Measurements from ENCODE around the gene SORCS2.

SORCS2 gene

DNA sequence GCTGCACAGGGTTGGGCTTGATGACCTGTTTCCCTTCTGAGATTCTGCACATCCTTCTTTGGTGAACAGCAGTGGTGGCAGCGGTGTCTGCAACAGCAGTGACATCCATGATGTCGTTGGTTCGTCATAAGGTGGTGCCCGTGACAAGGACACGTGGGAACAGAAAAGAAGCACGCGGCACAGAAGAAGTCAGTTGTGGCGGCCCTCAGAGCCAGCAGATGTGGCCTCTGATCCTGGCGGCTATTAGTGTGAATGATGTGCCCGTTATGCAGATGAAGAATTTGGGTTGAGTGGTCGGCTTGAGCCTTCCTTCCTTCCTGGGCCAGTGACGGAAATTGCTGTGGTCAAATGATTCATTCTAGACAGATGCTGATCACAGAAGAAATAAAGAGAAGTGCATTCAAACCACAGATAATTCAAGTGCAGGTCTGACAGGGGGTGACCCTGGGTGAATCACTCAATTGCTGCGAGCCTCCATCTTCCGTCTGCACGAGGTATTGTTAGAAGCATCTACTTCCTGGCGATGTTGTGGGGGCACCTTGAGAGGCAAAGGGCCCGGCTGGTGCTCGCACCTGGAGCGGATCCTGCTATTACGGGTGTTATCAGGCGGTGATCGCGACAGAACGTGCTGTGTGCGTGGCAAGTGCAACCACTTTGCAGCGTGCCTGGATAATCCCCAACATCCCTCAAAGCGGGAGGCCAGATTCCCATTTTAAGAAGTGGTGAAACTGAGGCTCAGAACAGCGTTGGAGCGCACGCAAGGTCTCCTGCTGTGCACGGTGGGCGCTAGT lies 457.6 kb downstream of the SORCS2 start (continued):
- TF ChIP-seq, protein P1, sequence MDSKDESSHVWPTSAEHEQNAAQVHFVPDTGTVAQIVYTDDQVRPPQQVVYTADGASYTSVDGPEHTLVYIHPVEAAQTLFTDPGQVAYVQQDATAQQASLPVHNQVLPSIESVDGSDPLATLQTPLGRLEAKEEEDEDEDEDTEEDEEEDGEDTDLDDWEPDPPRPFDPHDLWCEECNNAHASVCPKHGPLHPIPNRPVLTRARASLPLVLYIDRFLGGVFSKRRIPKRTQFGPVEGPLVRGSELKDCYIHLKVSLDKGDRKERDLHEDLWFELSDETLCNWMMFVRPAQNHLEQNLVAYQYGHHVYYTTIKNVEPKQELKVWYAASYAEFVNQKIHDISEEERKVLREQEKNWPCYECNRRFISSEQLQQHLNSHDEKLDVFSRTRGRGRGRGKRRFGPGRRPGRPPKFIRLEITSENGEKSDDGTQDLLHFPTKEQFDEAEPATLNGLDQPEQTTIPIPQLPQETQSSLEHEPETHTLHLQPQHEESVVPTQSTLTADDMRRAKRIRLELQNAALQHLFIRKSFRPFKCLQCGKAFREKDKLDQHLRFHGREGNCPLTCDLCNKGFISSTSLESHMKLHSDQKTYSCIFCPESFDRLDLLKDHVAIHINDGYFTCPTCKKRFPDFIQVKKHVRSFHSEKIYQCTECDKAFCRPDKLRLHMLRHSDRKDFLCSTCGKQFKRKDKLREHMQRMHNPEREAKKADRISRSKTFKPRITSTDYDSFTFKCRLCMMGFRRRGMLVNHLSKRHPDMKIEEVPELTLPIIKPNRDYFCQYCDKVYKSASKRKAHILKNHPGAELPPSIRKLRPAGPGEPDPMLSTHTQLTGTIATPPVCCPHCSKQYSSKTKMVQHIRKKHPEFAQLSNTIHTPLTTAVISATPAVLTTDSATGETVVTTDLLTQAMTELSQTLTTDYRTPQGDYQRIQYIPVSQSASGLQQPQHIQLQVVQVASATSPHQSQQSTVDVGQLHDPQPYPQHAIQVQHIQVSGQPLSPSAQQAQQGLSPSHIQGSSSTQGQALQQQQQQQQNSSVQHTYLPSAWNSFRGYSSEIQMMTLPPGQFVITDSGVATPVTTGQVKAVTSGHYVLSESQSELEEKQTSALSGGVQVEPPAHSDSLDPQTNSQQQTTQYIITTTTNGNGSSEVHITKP (tag by site-specific recombination; IDR thresholded peaks at IDR 0.05) = no peak
- TF ChIP-seq ZNF426 (tag by site-specific recombination; IDR thresholded peaks at IDR 0.05) (no peak), ZEB2 (tag by site-specific recombination; IDR thresholded peaks at IDR 0.05) (no peak)
- TF ChIP-seq, protein P2, sequence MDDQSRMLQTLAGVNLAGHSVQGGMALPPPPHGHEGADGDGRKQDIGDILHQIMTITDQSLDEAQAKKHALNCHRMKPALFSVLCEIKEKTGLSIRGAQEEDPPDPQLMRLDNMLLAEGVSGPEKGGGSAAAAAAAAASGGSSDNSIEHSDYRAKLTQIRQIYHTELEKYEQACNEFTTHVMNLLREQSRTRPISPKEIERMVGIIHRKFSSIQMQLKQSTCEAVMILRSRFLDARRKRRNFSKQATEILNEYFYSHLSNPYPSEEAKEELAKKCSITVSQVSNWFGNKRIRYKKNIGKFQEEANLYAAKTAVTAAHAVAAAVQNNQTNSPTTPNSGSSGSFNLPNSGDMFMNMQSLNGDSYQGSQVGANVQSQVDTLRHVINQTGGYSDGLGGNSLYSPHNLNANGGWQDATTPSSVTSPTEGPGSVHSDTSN (CRISPR knock-in tag; IDR thresholded peaks at IDR 0.05) = no peak

DNA sequence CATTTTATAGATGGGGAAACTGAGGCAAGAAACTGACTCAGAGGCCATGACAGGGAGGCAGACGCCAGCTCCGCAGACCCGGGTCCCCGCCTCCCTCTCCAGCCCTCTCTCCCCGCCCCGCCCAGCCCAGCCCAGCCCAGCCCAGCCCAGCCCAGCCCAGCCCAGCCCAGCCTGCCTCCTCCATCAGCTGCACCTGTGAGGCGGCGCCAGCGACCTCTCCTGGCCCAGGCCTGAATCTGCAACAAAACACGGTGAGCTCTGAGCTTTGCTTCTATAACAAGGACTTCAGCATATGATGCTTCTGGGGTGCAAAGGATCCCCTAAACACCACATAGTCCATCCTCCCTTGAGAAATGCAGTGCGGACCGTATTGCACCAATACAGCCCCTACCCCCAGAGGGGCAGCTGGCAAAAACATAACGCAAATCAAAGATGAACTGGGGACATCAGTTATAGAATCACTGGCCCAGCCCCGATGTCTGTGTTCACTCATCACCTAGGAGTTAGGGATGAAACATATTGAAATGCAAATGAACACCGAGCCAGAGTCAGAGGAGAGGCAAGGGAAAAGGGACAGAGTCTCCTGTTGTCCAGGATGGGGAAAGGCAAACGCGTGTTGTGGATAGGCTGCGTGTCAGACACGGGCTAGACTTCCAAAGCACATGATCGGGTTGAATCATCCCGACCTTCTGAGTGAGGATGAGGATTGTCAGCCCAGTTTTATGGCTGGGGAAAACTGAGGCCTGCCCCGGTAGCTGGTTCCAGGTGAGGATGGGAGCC lies 458.5 kb downstream of the SORCS2 start:
- ChIA-PET POLR2A (no interaction called here), CTCF (interaction anchor here (1.0 to 1.5 kb wide), 3 partner anchors 9 to 316 kb away, joined by 3 read pairs; no protein-coding TSS in a partner anchor)
- H3K9me3 ChIP-seq (ENCODE audit: control insufficient read depth, insufficient read depth, low read depth, low read length) = no peaks in the 10 kb centered on the region
- H3K36me3 ChIP-seq (ENCODE audit: control insufficient read depth in 2 of 2, insufficient read depth in 1 of 2, low read length in 2 of 2) = no peaks in the 10 kb centered on the region
- no peak overlapping the region for H3K27ac ChIP-seq (ENCODE audit: extremely low read depth, low read depth, low read length)
- H3K4me1 ChIP-seq (ENCODE audit: control insufficient read depth, insufficient read depth, low read length) = no peaks in the 10 kb centered on the region
- no peak overlapping the region for H3K4me3 ChIP-seq (ENCODE audit: low read depth, low read length)
- TF ChIP-seq, protein P3, sequence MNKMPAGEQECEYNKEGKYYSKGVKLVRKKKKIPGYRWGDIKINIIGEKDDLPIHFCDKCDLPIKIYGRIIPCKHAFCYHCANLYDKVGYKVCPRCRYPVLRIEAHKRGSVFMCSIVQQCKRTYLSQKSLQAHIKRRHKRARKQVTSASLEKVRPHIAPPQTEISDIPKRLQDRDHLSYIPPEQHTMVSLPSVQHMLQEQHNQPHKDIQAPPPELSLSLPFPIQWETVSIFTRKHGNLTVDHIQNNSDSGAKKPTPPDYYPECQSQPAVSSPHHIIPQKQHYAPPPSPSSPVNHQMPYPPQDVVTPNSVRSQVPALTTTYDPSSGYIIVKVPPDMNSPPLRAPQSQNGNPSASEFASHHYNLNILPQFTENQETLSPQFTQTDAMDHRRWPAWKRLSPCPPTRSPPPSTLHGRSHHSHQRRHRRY (tag by site-specific recombination; IDR thresholded peaks at IDR 0.05) = no peak
- TF ChIP-seq, protein P4, sequence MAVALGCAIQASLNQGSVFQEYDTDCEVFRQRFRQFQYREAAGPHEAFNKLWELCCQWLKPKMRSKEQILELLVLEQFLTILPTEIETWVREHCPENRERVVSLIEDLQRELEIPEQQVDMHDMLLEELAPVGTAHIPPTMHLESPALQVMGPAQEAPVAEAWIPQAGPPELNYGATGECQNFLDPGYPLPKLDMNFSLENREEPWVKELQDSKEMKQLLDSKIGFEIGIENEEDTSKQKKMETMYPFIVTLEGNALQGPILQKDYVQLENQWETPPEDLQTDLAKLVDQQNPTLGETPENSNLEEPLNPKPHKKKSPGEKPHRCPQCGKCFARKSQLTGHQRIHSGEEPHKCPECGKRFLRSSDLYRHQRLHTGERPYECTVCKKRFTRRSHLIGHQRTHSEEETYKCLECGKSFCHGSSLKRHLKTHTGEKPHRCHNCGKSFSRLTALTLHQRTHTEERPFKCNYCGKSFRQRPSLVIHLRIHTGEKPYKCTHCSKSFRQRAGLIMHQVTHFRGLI (tag by site-specific recombination; IDR thresholded peaks at IDR 0.05) = peak; percentile 76
- TF ChIP-seq ZXDB (tag by site-specific recombination; IDR thresholded peaks at IDR 0.05) (no peak), ZNF426 (tag by site-specific recombination; IDR thresholded peaks at IDR 0.05) (no peak)

DNA sequence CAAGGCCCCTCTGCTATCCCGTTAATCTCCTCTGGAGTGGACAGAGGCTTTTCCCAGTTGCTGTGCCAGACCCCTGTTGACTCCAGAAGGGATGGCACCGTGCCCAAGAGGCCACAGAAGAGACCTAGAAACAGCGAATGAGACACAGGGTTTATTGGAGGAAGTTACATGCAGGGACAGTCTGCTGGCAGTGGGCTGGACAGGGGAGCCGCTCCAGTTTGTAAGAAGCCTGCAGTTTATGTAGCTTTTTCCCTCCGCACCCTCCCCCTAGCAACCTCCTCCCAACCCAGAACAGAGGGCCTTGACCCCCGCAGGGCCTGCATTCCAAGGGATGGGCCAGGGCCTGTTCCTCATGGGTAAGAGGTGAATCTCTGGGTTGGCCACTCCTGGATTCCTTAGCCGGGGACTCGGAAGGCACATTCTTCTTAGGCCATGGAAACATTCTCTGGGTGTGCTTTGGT lies 459.2 kb downstream of the SORCS2 start:
- no peak overlapping the region for H3K4me3 ChIP-seq (ENCODE audit: low read depth, low read length)

More for the DNA sequence above, 459.2 kb downstream of the SORCS2 start:
- H3K4me1 ChIP-seq (ENCODE audit: control insufficient read depth, insufficient read depth, low read length) = no peaks in the 10 kb centered on the region
- no peak overlapping the region for H3K27ac ChIP-seq (ENCODE audit: extremely low read depth, low read depth, low read length)
- TF ChIP-seq GLI4 (tag by site-specific recombination; IDR thresholded peaks at IDR 0.05) = no peak
- TF ChIP-seq ZNF629 (tag by site-specific recombination; IDR thresholded peaks at IDR 0.05) = no peak
- TF ChIP-seq ZBTB20 (tag by site-specific recombination; IDR thresholded peaks at IDR 0.05) = no peak
- no peak for TF ChIP-seq ZNF510 (tag by site-specific recombination; IDR thresholded peaks at IDR 0.05; ENCODE audit: insufficient replicate concordance)
- TF ChIP-seq, protein P5, sequence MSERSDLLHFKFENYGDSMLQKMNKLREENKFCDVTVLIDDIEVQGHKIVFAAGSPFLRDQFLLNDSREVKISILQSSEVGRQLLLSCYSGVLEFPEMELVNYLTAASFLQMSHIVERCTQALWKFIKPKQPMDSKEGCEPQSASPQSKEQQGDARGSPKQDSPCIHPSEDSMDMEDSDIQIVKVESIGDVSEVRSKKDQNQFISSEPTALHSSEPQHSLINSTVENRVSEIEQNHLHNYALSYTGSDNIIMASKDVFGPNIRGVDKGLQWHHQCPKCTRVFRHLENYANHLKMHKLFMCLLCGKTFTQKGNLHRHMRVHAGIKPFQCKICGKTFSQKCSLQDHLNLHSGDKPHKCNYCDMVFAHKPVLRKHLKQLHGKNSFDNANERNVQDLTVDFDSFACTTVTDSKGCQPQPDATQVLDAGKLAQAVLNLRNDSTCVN (tag by site-specific recombination; optimal IDR thresholded peaks at IDR 0.05) = no peak
- no peak for TF ChIP-seq ZBTB21 (tag by site-specific recombination; IDR thresholded peaks at IDR 0.05)
- no peak for TF ChIP-seq EGR2 (tag by site-specific recombination; IDR thresholded peaks at IDR 0.05; ENCODE audit: low read depth)
- TF ChIP-seq HOXC10 (CRISPR knock-in tag; IDR thresholded peaks at IDR 0.05) = no peak
- ChIA-PET CTCF (interaction anchor here (1.5 kb wide), 1 partner anchor 317 kb away, joined by 3 read pairs; no protein-coding TSS in a partner anchor), POLR2A (no interaction called here)
- no peaks in the 10 kb centered on the region for H3K9me3 ChIP-seq (ENCODE audit: control insufficient read depth, insufficient read depth, low read depth, low read length)
- no peaks in the 10 kb centered on the region for H3K36me3 ChIP-seq (ENCODE audit: control insufficient read depth in 2 of 2, insufficient read depth in 1 of 2, low read length in 2 of 2)

Data from HEK293 (cell line).